GM18951 (cell line): ENCODE measurements around the gene ANKZF1.
A peak's percentile ranks its signal among the peaks of the same experiment; 100 is the strongest.
"Not testable (repeated sequence)": the region's sequence is repeated elsewhere in the genome, so short reads cannot be mapped to it uniquely, and the experiment has no call there.

Experiments
- POLR2A ChIP-seq: IDR thresholded peaks from 4 replicates; pipeline ENCODE4 v1.6.1; 2011; ENCODE audit warnings: mild to moderate bottlenecking; ENCODE audit not compliant: insufficient read length, insufficient read depth; ENCODE audit errors: extremely low read depth
- in situ Hi-C: fragments of 300-500 bp; cut with MboI; formaldehyde crosslinking; loops from one replicate; pipeline ENCODE4 v1.12.0; 2022; ENCODE audit warnings: low sequenced_read_pairs, mixed read lengths, inconsistent platforms; ENCODE audit not compliant: unreplicated experiment

Gene ANKZF1

GRCh38 chr2:219229305-219230058 lies at the start of gene ANKZF1, which contains the start of gene ATG9A:
TSS of gene ANKZF1 (plus strand) at chr2:219229806. CDS start at chr2:219230258, 452 bp downstream.
TSS of gene ATG9A (minus strand) at chr2:219229636. CDS start at chr2:219228024, 1,612 bp downstream.
- TF ChIP-seq POLR2A: peak; percentile 77
- in situ Hi-C loops: no loop called here

- TF ChIP-seq POLR2A: no peak
- in situ Hi-C loops: no loop called here
Observed at GRCh38 chr2:219180961-219181360, 48.6 kb upstream of the ANKZF1 start.

- in situ Hi-C loops: no loop called here
- TF ChIP-seq POLR2A: no peak
Observed at GRCh38 chr2:219181531-219181930, 48.1 kb upstream of the ANKZF1 start.

GRCh38 chr2:219182331-219183150 lies 47.1 kb upstream of the ANKZF1 start:
- no peak for TF ChIP-seq POLR2A
- in situ Hi-C loops: no loop called here

- in situ Hi-C loops: no loop called here
- no peak for TF ChIP-seq POLR2A
Observed at GRCh38 chr2:219183151-219183772, 46.3 kb upstream of the ANKZF1 start.

- in situ Hi-C loops: no loop called here
Observed at GRCh38 chr2:219184121-219184520, 45.5 kb upstream of the ANKZF1 start.

GRCh38 chr2:219186754-219187456 lies 42.7 kb upstream of the ANKZF1 start:
- in situ Hi-C loops: no loop called here

More at GRCh38 chr2:219184121-219184520, 45.5 kb upstream of the ANKZF1 start:
- no peak for TF ChIP-seq POLR2A

GRCh38 chr2:219197388-219197787 lies 32.2 kb upstream of the ANKZF1 start:
- in situ Hi-C loops: no loop called here

More at GRCh38 chr2:219186754-219187456, 42.7 kb upstream of the ANKZF1 start:
- TF ChIP-seq POLR2A: no peak

GRCh38 chr2:219198974-219199373 lies 30.6 kb upstream of the ANKZF1 start:
- no peak for TF ChIP-seq POLR2A
- in situ Hi-C loops: no loop called here

More at GRCh38 chr2:219197388-219197787, 32.2 kb upstream of the ANKZF1 start:
- TF ChIP-seq POLR2A: no peak

GRCh38 chr2:219199470-219200211 lies 30.0 kb upstream of the ANKZF1 start:
- in situ Hi-C loops: no loop called here

GRCh38 chr2:219200502-219201326 lies 28.9 kb upstream of the ANKZF1 start:
- in situ Hi-C loops: not testable (repeated sequence)

More at GRCh38 chr2:219199470-219200211, 30.0 kb upstream of the ANKZF1 start:
- no peak for TF ChIP-seq POLR2A

GRCh38 chr2:219201331-219201730 lies 28.3 kb upstream of the ANKZF1 start:
- in situ Hi-C loops: not testable (repeated sequence)
